ENCODE data around the gene SNTG2. TPM values are rescaled to one million over a fixed set of nuclear protein-coding genes. Genes with fewer than 3 reads are reported as not detected.

Gene SNTG2
- 10 to 100 TPM; 12.8 to 59.4 (median 21.6) TPM for total RNA-seq
- 10 to 100 TPM in 2 of 3 donors, 1 to 10 TPM in 1; 1.9 to 17.1 (median 12.7) TPM for polyA plus RNA-seq
- long read RNA-seq, donor 1, result 0 reads
- long read RNA-seq, donor 2, result 0 reads

DNA sequence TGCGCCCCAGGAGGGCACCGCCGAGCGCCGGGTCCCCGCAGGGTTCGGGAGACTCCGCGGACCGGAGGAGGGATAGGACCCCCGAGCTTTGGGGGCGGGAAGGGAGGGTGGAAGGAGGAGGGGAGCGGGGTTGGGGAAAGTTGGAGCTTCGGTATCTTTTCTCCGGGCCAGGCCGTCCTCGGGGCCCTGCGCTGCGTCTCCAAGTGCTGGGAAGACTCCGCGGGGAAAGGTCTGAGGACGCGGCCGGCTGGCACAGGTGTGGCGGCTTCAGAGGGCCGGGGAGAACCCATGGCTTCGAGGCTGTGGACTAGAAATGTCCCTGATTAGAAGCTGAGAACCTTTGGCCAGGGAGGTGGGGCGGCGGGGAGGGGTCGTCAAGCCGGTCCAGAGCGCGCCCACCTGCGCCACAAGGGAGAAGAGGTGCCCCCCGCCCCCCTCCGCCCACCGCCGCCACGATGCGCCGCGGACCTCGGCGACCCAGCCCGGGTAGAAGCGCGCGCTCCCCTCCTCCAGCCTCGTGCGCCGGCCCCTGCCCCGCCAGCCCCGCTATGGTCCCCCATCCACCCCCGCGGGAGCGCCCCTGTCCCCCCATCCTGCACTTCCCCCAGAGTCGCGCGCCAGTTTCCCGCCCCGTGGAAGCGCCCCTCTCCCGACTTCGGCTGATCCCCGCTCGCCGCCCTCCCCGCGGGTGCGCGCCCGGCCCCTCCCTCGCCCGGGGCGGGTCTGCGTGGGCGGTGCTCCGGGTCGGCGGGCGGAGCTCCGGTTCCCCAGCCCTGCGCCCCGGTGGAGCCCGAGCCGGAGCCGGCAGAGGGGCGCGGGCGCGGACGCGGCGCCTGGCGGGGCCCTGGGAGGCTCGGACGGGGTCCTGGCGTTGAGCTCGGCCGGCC lies at the start of gene SNTG2:
SNTG2 (plus strand) TSS at position 770 of the 887 bp plus-strand sequence. CDS start 148 bp downstream, outside the sequence.
- intact Hi-C loops (cut with DNase I; ENCODE audit: low total_unique reads), result no loop called here
- peak; percentile 82 for DNase-seq
- Histone ChIP-seq H3K27me3 (replicated peaks in 1 of 7) (peaks cover 4 to 76% (median 38%) of the 10 kb centered on the region in 7 donors), H3K4me1 (peaks cover 3 to 60% (median 33%) of the 10 kb centered on the region in 6 donors), H3K36me3 (no peaks in the 10 kb centered on the region), H3K9me3 (no peaks in the 10 kb centered on the region), H3K27ac (peak within 1 kb of the TSS in 6 of 8 donors; percentile 16 to 67 (median 60)), H3K4me3 (peak within 1 kb of the TSS; percentile 25 to 75 (median 49))
- 0 to 2% (median 2%) methylated on average over 26 to 99 of the region's 100 CpGs for WGBS, 5 donors
- peak; percentile 10 to 67 (median 53) for TF ChIP-seq POLR2AphosphoS5 (IDR thresholded peaks at IDR 0.05)
- TF ChIP-seq, protein P1, sequence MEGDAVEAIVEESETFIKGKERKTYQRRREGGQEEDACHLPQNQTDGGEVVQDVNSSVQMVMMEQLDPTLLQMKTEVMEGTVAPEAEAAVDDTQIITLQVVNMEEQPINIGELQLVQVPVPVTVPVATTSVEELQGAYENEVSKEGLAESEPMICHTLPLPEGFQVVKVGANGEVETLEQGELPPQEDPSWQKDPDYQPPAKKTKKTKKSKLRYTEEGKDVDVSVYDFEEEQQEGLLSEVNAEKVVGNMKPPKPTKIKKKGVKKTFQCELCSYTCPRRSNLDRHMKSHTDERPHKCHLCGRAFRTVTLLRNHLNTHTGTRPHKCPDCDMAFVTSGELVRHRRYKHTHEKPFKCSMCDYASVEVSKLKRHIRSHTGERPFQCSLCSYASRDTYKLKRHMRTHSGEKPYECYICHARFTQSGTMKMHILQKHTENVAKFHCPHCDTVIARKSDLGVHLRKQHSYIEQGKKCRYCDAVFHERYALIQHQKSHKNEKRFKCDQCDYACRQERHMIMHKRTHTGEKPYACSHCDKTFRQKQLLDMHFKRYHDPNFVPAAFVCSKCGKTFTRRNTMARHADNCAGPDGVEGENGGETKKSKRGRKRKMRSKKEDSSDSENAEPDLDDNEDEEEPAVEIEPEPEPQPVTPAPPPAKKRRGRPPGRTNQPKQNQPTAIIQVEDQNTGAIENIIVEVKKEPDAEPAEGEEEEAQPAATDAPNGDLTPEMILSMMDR (IDR thresholded peaks at IDR 0.05 in 8 of 11, conservative IDR thresholded peaks at IDR 0.05 in 3 of 11), result no peak

DNA sequence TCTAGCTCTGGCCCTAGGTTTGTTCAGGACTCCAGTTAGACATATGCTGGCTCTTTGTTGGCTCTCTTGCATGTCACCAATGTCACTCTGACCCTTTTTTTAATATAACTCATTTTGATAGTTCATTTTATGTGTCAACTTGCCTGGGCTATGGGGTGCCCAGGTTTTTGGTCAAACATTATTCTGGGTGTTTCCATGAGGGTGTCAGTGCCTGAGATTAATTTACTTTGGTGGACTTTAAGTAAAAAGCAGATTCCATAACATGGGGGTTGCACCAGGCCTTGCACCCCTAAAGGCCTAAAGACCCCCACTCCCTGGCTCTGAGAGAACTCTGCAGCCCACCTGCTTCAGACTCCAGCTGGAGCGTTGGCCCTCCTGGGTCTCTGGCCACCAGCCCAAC lies 48.1 kb upstream of the SNTG2 start:
- TF ChIP-seq POLR2A (IDR thresholded peaks at IDR 0.05), result no peak
- TF ChIP-seq POLR2AphosphoS5 (IDR thresholded peaks at IDR 0.05), result no peak
- TF ChIP-seq, protein P1 (IDR thresholded peaks at IDR 0.05 in 8 of 11, conservative IDR thresholded peaks at IDR 0.05 in 3 of 11), result no peak
- H3K9me3 ChIP-seq, result peaks cover 0 to 19% (median 6%) of the 10 kb centered on the region in 8 donors
- peaks cover 0 to 30% (median 0%) of the 10 kb centered on the region in 7 donors for H3K27me3 ChIP-seq (replicated peaks in 1 of 7)
- no peak overlapping the region for H3K4me3 ChIP-seq
- intact Hi-C loops (cut with DNase I; ENCODE audit: low total_unique reads), result no loop called here
- 72 to 92% (median 75%) methylated on average over 1 of the region's 1 CpG for WGBS, 5 donors
- no peak overlapping the region for H3K27ac ChIP-seq
- H3K4me1 ChIP-seq, result no peaks in the 10 kb centered on the region
- no peaks in the 10 kb centered on the region for H3K36me3 ChIP-seq
- no peak for DNase-seq

DNA sequence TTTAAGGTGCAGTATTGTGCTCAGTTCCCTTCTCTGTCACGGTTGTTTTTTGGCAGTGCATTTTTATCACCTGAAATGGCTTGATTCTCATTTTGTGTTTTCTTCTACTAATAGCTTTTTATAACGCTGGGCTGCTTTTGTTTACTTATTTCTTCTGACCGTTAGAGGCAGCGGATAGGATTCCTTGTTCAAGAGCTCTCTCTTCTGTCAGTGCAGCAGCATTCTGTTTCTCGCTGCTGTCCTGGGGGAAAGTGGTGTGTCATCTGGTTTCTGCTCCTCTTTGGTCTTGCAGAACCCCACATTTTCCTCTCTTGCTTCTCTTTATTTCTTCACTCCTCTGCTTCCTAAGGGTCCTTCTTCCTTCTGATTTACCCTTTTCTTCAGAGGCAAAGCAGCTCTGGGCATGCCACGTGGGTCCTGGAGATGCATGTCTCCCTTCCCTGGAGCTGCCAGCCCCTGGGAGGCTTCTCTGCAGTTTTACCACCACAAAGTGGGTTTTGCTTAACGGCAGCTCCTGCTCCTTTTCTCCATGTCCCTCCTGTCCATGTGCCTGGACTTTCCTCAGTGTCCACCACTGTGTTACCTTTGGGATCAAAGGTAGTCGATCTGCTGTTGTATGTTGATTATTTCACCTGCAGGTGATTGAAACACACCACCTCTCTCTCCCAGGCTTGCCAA lies 47.3 kb upstream of the SNTG2 start:
- TF ChIP-seq POLR2AphosphoS5 (IDR thresholded peaks at IDR 0.05) (no peak), POLR2A (IDR thresholded peaks at IDR 0.05) (no peak)
- TF ChIP-seq, protein P1 (IDR thresholded peaks at IDR 0.05 in 8 of 11, conservative IDR thresholded peaks at IDR 0.05 in 3 of 11), result no peak
- H3K4me3 ChIP-seq, result no peak overlapping the region
- peaks cover 0 to 17% (median 5%) of the 10 kb centered on the region in 8 donors for H3K9me3 ChIP-seq
- H3K36me3 ChIP-seq, result no peaks in the 10 kb centered on the region
- no peak for DNase-seq
- intact Hi-C loops (cut with DNase I; ENCODE audit: low total_unique reads), result no loop called here
- no peaks in the 10 kb centered on the region for H3K4me1 ChIP-seq
- no peak overlapping the region for H3K27ac ChIP-seq
- WGBS, 5 donors, result 43 to 62% (median 54%) methylated on average over 8 of the region's 8 CpGs
- peaks cover 0 to 30% (median 0%) of the 10 kb centered on the region in 7 donors for H3K27me3 ChIP-seq (replicated peaks in 1 of 7)

Data from spleen (tissue), 13 donors.